Fibroblast of villous mesenchyme (primary cell): Measurements from ENCODE around the gene MFAP4. TPM values are rescaled to one million over a fixed set of nuclear protein-coding genes. Genes with fewer than 3 reads are reported as not detected.

Experiments used
- DNase-seq: peaks from one replicate; pipeline ENCODE4 v3.0.0-alpha.2; 2010; ENCODE audit warnings: low read depth
- H3K4me3 ChIP-seq: 2 replicates; pipeline ENCODE4 v1.5.1; 2011; ENCODE audit warnings: low read depth, mild to moderate bottlenecking, low read length
- total RNA-seq: library from RNA; depleted of rRNA; stranded (reverse); fragments of >200 nt; gene quantifications from 2 replicates; pipeline ENCODE4 v1.2.3, GENCODE V29; 2012
- TF ChIP-seq, protein P1 (sequence below): IDR thresholded peaks from 2 replicates; pipeline ENCODE4 v1.5.1; 2012; ENCODE audit warnings: low read depth, mild to moderate bottlenecking, low read length; ENCODE audit not compliant: insufficient read depth

MFAP4 gene
- total RNA-seq, 1 donor: 17.7 TPM

DNA sequence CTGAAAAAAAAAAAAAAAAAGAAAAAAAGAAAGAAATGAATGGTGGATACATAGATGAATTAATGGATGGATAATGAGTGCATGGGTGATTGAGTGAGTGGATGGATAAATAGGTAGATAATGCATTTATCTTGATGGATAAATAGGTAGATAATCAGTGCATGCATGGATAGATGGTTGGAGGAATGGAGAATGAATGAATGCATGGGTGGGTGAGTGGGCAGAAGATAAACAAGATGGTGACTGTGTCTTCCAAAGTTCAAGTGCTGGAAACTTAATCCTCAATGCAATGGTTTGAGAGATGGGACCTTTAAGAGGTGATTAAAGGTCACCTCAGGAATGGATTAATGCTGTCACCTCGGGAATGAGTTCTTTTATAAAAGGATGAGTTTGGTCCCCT, 17.3 kb upstream of the MFAP4 start:
- no peak for DNase-seq
- no peak overlapping the region for H3K4me3 ChIP-seq
- TF ChIP-seq, protein P1, sequence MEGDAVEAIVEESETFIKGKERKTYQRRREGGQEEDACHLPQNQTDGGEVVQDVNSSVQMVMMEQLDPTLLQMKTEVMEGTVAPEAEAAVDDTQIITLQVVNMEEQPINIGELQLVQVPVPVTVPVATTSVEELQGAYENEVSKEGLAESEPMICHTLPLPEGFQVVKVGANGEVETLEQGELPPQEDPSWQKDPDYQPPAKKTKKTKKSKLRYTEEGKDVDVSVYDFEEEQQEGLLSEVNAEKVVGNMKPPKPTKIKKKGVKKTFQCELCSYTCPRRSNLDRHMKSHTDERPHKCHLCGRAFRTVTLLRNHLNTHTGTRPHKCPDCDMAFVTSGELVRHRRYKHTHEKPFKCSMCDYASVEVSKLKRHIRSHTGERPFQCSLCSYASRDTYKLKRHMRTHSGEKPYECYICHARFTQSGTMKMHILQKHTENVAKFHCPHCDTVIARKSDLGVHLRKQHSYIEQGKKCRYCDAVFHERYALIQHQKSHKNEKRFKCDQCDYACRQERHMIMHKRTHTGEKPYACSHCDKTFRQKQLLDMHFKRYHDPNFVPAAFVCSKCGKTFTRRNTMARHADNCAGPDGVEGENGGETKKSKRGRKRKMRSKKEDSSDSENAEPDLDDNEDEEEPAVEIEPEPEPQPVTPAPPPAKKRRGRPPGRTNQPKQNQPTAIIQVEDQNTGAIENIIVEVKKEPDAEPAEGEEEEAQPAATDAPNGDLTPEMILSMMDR: no peak

DNA sequence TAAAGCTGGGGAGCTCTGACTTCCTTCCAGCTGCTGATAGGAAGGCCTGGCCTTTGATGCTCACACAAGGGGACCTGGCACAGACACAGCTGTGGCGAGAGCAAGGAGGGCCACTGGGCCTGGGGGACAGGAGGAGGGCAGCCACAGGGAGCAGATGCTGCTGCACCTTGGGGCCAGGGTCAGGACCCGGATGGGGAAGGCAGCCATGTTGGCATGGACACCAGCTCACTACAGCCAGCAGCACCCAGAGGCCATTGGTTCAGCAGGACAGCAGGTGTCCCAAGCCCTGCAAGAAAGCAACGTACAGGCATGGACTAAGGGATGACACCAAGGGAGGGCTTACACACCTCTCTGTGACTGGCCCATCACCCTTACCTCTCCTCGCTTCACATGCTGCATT, 16.0 kb upstream of the MFAP4 start:
- H3K4me3 ChIP-seq: no peak overlapping the region
- TF ChIP-seq, protein P1: no peak
- DNase-seq: no peak

DNA sequence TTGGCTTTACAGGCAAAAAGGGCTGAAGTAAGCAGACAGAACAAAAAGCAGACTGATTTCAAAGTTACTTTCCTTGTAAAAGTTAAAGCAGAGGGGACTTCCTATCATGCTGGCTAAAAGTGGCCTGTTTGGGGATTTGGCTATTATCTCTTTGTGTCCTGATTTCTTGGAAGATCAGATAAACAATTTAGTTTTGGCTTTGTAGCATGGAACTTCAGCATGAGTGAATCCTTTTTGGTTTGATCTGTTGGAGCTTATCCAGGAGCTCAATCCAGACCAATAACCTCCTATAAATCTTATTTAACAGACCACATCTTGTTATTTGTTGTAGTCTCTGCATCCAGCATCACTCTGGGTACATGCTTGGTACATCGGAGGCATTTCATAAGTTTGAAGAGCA, 15.2 kb upstream of the MFAP4 start:
- no peak overlapping the region for H3K4me3 ChIP-seq
- TF ChIP-seq, protein P1: no peak
- DNase-seq: peak; percentile 40

DNA sequence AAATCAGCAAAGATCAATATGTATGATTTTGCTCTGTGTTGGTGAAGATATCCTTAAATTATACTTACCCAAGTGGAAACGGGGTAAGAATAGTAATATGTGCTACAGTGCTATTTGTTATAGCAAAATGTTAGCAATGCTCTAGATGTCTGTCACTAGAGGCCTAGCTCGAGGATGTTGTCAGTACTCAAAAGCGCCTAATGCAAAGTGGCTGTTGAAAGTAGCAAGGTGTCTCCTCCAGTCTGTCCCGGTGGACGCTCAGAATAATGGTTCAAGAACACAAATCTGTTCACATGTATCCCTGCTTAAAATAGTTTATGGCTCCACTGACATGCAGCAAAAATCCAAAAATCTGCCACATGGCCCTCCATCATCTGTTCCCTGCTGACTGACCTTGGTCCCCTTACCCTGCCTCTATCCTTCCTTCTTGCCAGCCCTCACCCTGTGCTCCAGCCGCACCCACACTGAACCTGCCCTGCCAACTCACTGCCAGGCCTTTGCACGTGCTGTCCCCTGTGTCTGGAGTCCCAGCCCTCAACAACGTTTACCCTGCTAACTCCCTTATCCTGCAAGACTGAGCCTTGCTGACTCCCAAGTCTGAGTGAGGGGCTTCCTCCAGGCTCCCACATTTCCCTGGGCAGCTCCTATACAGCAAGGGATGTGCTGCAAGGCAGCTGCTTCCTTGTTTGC, 14.5 kb upstream of the MFAP4 start:
- no peak for DNase-seq
- H3K4me3 ChIP-seq: no peak overlapping the region
- TF ChIP-seq, protein P1: no peak

DNA sequence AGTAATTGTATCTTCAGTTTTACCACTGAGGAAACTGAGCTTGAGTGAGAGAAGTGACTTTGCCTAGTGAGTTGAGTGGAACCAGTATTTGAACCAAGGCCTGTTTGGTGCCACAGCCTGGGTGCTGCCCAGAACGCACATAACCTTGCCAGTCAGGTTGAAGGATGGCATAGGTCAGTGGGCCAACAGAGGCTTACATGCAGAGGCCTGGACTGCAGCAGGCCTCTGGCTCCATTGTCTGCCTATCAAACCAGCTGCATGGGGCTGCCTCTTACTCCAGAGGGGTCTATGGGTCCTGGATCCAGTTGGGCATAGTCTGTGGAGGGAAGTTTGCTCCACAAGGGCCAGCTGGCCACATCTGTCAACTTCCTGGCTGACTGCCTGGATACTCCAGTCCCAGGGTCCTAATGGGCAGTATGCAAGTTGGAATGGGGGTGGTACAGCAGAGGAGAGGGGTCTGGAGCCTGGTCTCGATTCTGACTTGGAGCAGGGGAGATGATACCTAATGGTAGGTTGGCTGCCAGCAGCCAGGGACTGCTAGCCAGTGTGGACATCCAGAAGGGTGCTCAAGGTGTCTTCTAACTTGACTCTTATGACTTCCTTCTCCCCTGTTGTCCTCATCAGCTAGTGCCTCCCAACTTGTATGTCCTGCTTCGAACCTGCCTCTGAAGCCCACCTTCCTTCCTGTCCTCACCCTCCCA, 12.9 kb upstream of the MFAP4 start:
- TF ChIP-seq, protein P1: no peak
- no peak overlapping the region for H3K4me3 ChIP-seq
- no peak for DNase-seq

DNA sequence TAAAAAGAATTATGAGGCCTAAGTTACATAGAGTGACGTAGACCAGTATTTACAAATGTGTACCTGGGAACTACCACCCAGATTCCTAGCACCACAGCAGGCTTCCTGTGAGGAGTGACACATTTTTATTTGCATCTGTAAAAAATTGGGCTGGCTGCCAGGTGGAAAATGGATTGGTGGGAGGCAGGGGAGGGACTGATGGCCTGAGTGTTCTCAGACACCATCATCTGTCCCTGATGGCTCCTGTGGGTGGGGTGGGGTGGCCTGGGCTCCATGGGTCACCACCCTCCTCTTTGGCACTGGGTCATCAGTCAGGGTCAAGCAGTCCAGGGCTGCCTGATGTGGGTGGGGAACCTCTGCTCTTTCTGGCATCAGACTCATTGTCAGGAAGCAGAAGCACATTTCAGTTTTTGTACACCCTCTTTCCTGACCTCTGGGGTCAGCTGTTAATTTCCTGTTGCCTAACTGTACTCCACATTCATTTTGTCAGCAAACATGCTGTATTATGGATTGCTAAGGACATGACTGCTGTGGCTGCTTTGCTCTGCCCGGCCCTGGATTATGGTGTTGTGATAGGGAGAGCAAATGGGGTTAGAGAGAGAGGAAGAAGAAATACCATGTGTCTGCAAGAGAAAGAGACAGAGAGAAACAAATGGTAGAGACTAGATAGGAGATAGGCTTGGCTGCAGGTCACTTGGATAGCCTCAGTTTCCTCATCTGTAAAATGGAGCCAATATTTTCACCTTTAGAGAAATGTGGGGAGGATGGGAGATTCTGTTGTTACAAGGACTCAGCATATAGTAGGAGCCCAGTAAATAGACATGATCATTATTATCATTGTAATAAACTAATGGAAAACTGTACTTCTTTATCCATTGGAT, 11.6 kb upstream of the MFAP4 start:
- TF ChIP-seq, protein P1: no peak
- DNase-seq: peak; percentile 91
- no peak overlapping the region for H3K4me3 ChIP-seq
